Measurements from ENCODE around the gene FLII.

FLII gene

GRCh38 chr17:18260332-18261145 lies 2.0 kb upstream of the FLII start, which contains the start of gene MIEF2:
TSS of gene MIEF2 (plus strand) at chr17:18260662. CDS start at chr17:18262721, 2,059 bp downstream.
- in situ Hi-C loops (cut with MboI; ENCODE audit: low sequenced_read_pairs), result no loop called here

GRCh38 chr17:18259621-18260331 lies 1.2 kb upstream of the FLII start:
- in situ Hi-C loops (cut with MboI; ENCODE audit: low sequenced_read_pairs), result no loop called here

DNA sequence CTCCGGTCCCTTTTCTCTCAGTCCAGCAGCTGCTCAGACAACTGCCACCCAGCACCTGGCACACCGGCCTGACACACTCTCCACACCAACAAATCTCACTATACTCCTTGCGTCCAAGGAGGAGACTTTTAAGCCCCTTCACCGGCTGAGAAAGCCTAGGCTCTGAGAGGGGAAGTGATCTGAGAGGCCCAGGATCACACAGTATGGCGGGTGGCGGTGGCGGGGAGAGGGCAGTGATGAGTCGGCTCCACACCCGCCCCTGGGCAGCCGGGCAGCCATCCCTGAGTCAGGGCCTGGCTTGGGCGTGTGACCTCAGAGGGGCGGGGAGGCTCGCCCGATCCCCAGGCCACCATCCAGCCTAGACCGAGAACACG lies 569 bp downstream of the FLII start:
- in situ Hi-C loops (cut with MboI; ENCODE audit: low sequenced_read_pairs), result no loop called here

DNA sequence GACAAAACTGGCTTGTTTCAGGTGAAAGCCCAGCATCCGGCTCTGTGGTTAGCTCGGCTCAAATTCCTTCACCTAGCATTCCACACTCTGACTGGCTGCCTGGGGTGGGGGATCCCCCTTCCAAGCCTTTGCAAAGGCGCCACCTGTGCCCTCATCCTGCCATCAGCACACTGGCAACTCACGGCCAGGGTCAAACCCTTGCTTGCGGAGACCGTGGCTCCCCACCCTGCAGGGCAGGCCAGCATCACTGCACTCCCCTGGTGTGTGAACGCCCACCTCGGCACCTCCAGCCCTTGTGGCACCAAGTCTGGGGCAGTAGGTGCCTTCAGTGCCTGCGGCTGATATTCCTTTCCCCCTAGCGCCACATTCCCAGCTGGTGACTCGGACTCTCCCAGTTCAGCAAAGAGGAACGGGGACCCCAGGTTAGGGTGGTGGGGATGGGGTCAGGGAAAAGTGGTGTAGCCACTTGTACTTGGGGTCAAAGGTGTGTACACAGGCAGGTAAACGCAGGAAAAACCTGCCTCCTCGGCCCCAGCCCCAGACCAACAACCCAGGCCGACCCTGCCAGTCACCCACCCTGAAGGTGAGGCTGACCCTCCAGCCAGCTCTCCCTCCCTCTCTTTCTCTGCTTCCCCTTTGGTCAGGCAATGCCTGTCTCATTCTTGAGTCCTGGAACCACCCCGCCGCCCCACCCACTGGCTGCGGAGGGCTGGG lies 1.1 kb downstream of the FLII start:
- in situ Hi-C loops (cut with MboI; ENCODE audit: low sequenced_read_pairs), result no loop called here

DNA sequence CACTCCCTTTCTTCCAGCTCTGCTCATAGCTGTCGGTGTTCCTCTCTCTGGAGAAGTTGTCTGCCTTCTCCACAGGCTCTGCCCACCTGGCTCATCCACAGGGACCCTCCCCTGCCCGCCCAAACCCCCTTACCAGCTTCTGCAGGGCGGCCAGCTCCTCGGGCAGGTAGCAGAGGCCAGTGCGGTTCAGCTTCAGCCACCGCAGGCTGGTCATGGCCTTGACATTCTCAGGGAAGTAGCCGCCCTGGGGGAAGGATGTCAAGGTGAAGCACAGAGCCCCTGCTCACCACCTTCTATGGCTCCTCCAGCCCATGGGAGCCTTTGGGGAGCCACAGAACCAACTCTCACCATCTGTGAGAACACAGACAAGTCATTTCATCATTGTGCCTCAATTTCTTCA lies 1.8 kb downstream of the FLII start:
- in situ Hi-C loops (cut with MboI; ENCODE audit: low sequenced_read_pairs), result no loop called here

DNA sequence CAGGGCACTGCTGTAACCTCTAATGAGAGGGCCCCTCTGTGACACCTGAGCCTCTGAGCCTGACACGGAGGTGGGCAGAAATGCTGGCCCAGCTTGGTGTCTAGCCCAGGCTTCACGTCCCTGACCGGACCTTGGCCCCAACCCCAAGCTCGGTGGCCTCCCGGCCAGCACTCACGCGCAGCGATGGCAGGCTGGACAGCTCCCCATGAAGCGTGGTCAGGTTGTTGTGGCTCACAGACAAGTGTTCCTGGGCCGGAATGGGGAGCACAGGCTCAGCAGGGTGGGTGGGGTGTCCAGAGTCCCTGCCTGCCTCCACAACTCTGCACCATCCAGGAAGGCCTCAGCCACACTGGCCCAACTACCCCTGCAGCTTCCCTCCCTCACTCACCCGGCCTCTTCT lies 2.2 kb downstream of the FLII start:
- in situ Hi-C loops (cut with MboI; ENCODE audit: low sequenced_read_pairs), result no loop called here

- in situ Hi-C loops (cut with MboI; ENCODE audit: low sequenced_read_pairs), result no loop called here
Measured at GRCh38 chr17:18254888-18255649, 3.5 kb downstream of the FLII start.

DNA sequence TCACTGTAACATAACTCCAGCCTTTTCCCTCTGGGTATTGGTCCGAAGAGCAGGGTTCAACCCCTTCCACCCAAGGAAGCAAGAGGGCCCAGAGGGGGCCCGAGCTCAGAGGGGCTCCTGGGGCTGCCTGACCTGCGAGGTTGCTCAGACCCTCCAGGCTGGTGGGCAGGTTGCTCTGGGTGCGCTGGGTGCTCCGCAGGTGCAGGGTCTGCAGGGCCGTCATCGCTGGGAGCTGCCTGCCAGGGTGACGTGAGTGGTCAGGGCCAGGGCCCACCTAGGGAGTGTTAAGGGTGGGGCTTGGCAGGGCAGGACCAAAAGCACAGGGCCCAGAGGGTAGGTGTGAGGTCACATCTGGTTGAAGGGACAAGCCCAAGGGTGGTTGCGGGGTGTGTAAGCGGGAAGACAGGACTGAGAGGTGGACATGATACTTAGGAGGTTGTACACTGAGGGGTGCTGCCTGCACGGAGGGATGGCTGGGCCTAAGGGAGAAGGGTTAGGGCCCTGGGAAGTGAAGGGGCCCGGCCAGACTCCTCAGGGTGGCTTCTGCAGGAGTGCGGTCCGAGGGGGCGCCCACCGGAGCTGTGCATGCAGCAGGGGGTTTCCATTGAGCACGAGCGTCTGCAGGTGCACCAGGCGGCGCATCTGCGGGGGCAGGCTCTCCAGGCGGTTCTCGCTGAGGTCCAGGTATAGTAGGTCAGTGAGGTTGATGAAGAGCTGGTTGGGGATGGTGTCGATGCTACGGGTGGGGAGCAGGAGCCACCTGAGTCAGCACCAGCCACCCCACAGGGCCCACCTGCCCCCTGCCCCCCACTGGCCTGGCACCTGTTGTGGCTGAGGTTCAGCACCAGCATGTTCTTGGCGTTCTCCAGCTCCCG lies 4.4 kb downstream of the FLII start:
- in situ Hi-C loops (cut with MboI; ENCODE audit: low sequenced_read_pairs), result no loop called here

DNA sequence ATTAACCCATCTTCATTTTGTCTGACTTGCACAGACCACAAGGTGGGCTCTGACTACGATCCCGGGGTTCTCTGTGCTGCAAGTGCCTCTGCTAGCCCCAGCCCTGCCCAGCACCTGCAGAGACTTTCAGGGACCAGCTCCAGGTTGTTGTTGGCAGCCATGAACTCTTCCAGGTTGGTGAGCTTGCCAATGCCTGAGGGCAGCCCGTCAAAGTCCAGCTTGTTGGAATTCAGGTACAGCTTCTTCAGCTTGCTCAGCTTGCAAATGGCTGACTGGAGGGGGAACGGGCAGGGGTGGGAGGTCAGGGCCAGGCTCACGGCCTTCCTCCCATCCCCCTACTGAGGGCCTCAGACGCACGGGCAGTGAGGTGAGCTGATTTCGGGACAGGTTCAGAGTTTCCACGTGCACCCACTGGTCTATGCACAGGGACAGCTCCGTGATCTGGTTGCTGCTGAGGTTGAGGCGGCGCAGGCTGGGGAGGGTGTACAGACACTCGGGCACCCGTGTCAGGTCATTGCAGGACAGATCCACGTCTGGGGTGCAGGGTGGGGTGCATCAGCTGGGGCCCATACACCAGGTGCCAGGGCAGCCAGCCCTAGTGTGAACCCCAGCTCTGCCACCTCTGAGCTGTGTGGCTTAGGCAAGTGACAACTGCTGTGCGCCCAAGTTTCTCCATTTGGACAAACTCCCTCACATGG lies 5.2 kb downstream of the FLII start:
- in situ Hi-C loops (cut with MboI; ENCODE audit: low sequenced_read_pairs), result no loop called here

- in situ Hi-C loops (cut with MboI; ENCODE audit: low sequenced_read_pairs), result no loop called here
Measured at GRCh38 chr17:18252160-18252559, 6.4 kb downstream of the FLII start.

DNA sequence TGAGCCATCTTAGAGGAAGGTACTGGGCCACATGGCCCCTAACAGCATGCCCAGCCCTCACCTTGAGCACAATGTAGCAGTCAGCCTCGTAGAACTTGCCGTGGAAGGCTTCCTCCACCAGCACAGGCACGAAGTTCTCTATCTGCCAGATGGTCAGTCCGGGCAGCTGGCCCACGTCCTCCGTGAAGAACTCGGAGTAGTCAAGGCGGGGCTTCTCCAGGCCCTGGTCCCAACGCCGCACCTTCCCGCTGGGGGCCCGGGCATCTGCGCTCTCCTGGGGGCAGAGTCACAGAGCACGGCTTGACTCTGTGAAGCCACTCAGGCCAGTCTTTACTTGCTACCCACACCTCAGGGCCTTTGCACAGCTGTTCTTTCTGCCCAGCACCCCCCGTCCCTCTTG lies 7.3 kb downstream of the FLII start:
- in situ Hi-C loops (cut with MboI; ENCODE audit: low sequenced_read_pairs), result no loop called here

GRCh38 chr17:18250708-18251107 lies 7.8 kb downstream of the FLII start:
- in situ Hi-C loops (cut with MboI; ENCODE audit: low sequenced_read_pairs), result no loop called here

- in situ Hi-C loops (cut with MboI; ENCODE audit: low sequenced_read_pairs), result no loop called here
Measured at GRCh38 chr17:18250259-18250658, 8.3 kb downstream of the FLII start.

GRCh38 chr17:18248811-18249210 lies 9.7 kb downstream of the FLII start:
- in situ Hi-C loops (cut with MboI; ENCODE audit: low sequenced_read_pairs), result no loop called here

DNA sequence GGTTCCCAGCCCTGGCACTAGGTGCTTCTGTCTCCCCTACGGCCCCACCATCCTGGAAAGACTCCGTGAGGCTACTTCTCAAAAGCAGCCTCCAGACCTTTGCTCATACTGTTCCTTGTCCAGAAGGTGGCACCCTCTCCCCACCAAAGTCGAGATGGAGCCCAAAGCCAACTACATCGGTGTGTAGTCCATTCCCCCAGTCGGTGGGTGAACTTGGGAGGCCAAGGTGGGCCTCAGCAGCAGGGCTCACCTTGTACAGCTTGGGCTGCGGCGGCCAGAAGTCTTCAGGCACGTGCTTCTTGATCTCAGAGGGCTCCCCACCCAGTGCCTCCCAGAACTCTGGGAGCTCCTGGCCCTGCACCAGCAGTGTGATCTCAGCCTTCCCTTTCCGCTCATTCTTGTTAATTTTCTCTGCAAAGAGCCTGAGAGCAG lies 10.2 kb downstream of the FLII start:
- in situ Hi-C loops (cut with MboI; ENCODE audit: low sequenced_read_pairs), result no loop called here

DNA sequence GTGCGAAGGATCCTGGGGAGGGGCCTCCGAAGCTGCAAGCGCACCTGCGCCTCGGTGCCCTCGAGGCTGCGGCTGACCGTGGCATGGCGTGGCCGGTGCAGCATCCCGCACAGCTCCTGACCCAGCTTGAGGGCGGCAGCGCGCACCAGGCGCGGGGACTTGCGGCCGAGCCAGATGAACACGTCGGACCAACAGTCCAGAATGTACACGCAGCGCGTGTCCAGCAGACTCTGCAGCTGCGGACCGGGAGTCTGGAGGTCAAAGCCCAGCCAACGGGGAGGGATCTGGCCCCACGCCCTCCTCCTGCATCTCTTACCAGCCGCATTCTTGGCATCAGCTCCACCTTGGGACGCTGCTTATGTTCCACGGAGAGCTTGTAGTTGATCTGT lies 10.9 kb downstream of the FLII start:
- in situ Hi-C loops (cut with MboI; ENCODE audit: low sequenced_read_pairs), result no loop called here

DNA sequence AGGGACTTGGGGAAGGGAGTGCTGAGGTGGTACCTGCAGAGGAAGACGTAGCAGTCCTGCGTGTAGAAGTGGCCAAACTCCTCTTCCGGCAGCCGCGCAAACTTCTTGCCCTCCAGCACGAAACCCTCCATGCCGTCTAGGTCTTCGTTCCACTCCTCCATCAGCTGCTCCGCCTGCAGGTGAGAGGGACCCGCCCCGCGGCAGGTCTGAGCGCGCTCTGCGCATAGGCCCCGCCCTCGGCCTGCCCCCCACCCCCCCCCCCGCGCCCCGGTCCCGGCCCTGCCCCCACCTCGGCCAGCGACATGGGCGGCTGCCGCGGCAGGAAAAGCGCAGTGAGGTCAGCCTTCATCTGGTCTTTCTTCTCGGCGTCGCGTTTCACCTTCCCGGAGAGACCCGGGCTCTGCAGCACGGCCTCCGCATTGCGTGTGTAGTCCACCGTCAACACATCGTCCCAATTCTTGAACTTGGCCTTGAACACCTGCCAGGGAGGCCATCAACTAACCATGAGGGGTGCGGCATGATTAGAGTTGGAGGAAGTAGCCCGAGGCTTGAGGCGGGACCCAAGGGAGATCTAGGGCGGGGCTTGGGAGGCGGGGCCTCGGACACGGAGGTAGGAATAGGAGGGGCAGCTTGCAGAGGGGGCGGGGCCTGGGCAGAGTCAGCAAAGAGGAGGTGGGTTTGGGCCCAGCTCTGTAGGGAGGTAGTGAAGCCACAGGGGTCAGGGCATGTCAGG lies 11.5 kb downstream of the FLII start:
- in situ Hi-C loops (cut with MboI; ENCODE audit: low sequenced_read_pairs), result no loop called here

DNA sequence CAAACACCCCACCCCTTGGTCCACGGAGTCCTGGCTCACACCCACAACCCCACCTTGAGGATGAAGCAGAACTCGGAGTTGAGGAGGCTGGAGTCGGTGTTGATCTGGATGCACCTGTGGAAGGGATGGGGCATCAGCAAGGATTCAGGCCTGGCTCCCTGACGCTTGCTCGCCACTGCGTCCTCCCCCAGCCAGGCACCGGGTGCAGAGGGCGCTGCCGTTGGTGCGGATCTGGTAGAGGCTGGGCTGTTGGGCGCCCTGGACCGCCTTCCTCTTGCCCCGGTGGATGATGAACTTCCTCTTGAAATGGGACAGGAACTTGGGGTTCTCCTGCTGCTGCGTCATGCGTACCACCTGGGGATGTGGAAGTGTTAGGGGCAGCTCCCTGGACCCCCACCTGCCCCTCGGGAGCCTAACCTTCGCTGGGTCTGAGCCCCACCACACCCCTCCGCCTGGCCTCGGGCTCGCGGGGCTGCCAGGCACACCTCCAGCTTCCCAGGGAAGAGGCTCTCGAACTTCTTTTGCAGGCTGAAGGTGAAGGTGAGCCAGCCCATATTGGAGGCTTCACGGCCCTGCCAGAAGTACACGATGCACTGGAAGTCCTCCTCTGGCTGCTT lies 12.3 kb downstream of the FLII start:
- in situ Hi-C loops (cut with MboI; ENCODE audit: low sequenced_read_pairs), result no loop called here

Measured in HL-60/S4 treated with retinoic acid at 250 ng/mL for 4 days and 3 days (cell line).